Kidney (tissue), 14 donors: ENCODE data around the gene SLC22A31. TPM values are rescaled to one million over a fixed set of nuclear protein-coding genes. Genes with fewer than 3 reads are reported as not detected.
A peak's percentile ranks its signal among the peaks of the same experiment; 100 is the strongest.

Experiments used
- DNase-seq, 5 donors: peaks; one replicate each; pipeline ENCODE4 v3.0.0-alpha.2; 2013 to 2020
- FAIRE-seq: peaks from 2 replicates; lab custom pipeline; 2012; peaks lifted over from hg19 to GRCh38; lab: Jason Lieb, UNC
- H3K27ac ChIP-seq, 2 donors: one replicate each; pipeline ENCODE4 v1.7.0; 2013; ENCODE audit warnings: low read depth in 2 of 2, low read length in 2 of 2, inconsistent platforms in 1 of 2
- H3K27me3 ChIP-seq: one replicate; pipeline ENCODE4 v1.7.1; 2013; ENCODE audit warnings: low read length, inconsistent platforms; ENCODE audit not compliant: control insufficient read depth, insufficient read depth
- H3K36me3 ChIP-seq, 3 donors: one replicate each; pipeline versions ENCODE4 v1.7.0 to v1.7.1; 2013; ENCODE audit warnings: low read length in 3 of 3, control low read depth in 1 of 3, inconsistent platforms in 1 of 3; ENCODE audit not compliant: insufficient read depth in 3 of 3, control insufficient read depth in 2 of 3
- H3K4me1 ChIP-seq, 3 donors: one replicate each; pipeline versions ENCODE4 v1.7.0 to v1.7.1; 2013; ENCODE audit warnings: low read length in 3 of 3, inconsistent platforms in 1 of 3, low read depth in 1 of 3; ENCODE audit not compliant: control insufficient read depth in 2 of 3, insufficient read depth in 2 of 3
- H3K4me3 ChIP-seq, 3 donors: one replicate each; pipeline versions ENCODE4 v1.7.0 to v1.8.1; 2013; ENCODE audit warnings: low read length in 3 of 3, control low read depth in 1 of 3, inconsistent platforms in 1 of 3
- H3K9ac ChIP-seq, 3 donors: one replicate each; pipeline versions ENCODE4 v1.7.0 to v1.7.1; 2013; ENCODE audit warnings: low read length in 3 of 3, control low read depth in 1 of 3, inconsistent platforms in 1 of 3
- H3K9me3 ChIP-seq, 3 donors: one replicate each; pipeline versions ENCODE4 v1.7.0 to v1.7.1; 2013; ENCODE audit warnings: low read length in 3 of 3, control low read depth in 1 of 3, inconsistent platforms in 1 of 3; ENCODE audit not compliant: control insufficient read depth in 2 of 3, insufficient read depth in 1 of 3
- CTCF ChIP-seq: IDR thresholded peaks from 3 replicates; pipeline ENCODE4 v1.5.1; 2012; ENCODE audit warnings: mild to moderate bottlenecking, moderate library complexity, borderline replicate concordance; ENCODE audit not compliant: insufficient read depth; ENCODE audit errors: extremely low read depth
- intact Hi-C: fragments of 100-400 bp; cut with DNase I; formaldehyde crosslinking; loops from one replicate; pipeline ENCODE4 v1.11.1; 2022
- polyA plus RNA-seq: library from polyadenylated mRNA; stranded (reverse); fragments of 350-450 nt; fragmentation: Illumina TruSeq; extraction: RNeasy Lipid Tissue Mini Kit (QIAGEN cat#74804); gene quantifications from one replicate; pipeline ENCODE4 v1.2.3, GENCODE V29; 2014; ENCODE audit warnings: low read depth, low replicate concordance; ENCODE audit not compliant: insufficient read depth
- total RNA-seq: library from RNA; stranded (reverse); fragmentation: NEBNext Ultra II Directional; extraction: Animal tissue kit (Norgen Biotek cat#: 25700); gene quantifications from one replicate; pipeline ENCODE4 v1.2.1, GENCODE V29; 2021
- donor health status: control.
- donor health status: control.
- donor health status: control.
- donor health status: control.
- donor health status: control.
- donor health status: DM: yes; HTN: yes; CAD: no.
- donor health status: Normal renal cell carcinoma (clear cell type).

SLC22A31 gene
- total and polyA plus RNA-seq, 2 donors from 2014 or later, result 0.47 to 1.8 TPM

- TF ChIP-seq CTCF, result no peak
- Histone ChIP-seq H3K27me3 (no peaks in the 10 kb centered on the region), H3K27ac (no peak overlapping the region), H3K4me1 (peaks cover 0 to 2% (median 0%) of the 10 kb centered on the region in 3 donors), H3K36me3 (no peaks in the 10 kb centered on the region), H3K9me3 (no peaks in the 10 kb centered on the region), H3K9ac (no peak overlapping the region), H3K4me3 (no peak overlapping the region)
- DNase-seq (no peak), FAIRE-seq (no peak)
- intact Hi-C loops, result no loop called here
Measured at GRCh38 chr16:89163297-89163696, 37.0 kb downstream of the SLC22A31 start.

GRCh38 chr16:89161763-89162713 is 38.3 kb downstream of the SLC22A31 start:
- intact Hi-C loops, result no loop called here
- H3K9ac ChIP-seq, result no peak overlapping the region
- DNase-seq (peak in 1 of 5 donors; percentile 47), FAIRE-seq (no peak)
- no peak for TF ChIP-seq CTCF
- no peak overlapping the region for H3K4me3 ChIP-seq
- peaks cover 0 to 2% (median 0%) of the 10 kb centered on the region in 3 donors for H3K4me1 ChIP-seq
- H3K27ac ChIP-seq, result no peak overlapping the region
- H3K9me3 ChIP-seq, result no peaks in the 10 kb centered on the region
- H3K27me3 ChIP-seq, result no peaks in the 10 kb centered on the region
- H3K36me3 ChIP-seq, result no peaks in the 10 kb centered on the region

GRCh38 chr16:89160977-89161701 is 39.2 kb downstream of the SLC22A31 start:
- FAIRE-seq (no peak), DNase-seq (no peak)
- no peak for TF ChIP-seq CTCF
- H3K9ac ChIP-seq, result no peak overlapping the region
- H3K4me1 ChIP-seq, result peaks cover 0 to 2% (median 0%) of the 10 kb centered on the region in 3 donors
- H3K27ac ChIP-seq, result no peak overlapping the region
- no peaks in the 10 kb centered on the region for H3K36me3 ChIP-seq
- no peaks in the 10 kb centered on the region for H3K9me3 ChIP-seq
- H3K27me3 ChIP-seq, result no peaks in the 10 kb centered on the region
- H3K4me3 ChIP-seq, result no peak overlapping the region
- intact Hi-C loops, result no loop called here
